Coronary artery (tissue), 2 donors: Measurements from ENCODE around the gene SFI1.
"Not testable (repeated sequence)": the region's sequence is repeated elsewhere in the genome, so short reads cannot be mapped to it uniquely, and the experiment has no call there.

Experiments
- DNase-seq: peaks from one replicate; pipeline ENCODE4 v3.0.0-alpha.2; 2017; ENCODE audit warnings: low spot score
- H3K27ac ChIP-seq, 2 donors: fragments of 200-600 bp; sonication (generic); one replicate each; pipeline ENCODE4 v1.5.1; 2016 to 2019
- H3K4me3 ChIP-seq: fragments of 200-600 bp; sonication (generic); 2 replicates; pipeline ENCODE4 v1.5.1; 2016; ENCODE audit warnings: mild to moderate bottlenecking, moderate library complexity
- TF ChIP-seq, protein P1 (sequence below): fragments of 200-600 bp; sonication (generic); IDR thresholded peaks from one replicate; pipeline ENCODE4 v1.5.1; 2019; ENCODE audit warnings: antibody characterized with exemption

Gene SFI1

DNA sequence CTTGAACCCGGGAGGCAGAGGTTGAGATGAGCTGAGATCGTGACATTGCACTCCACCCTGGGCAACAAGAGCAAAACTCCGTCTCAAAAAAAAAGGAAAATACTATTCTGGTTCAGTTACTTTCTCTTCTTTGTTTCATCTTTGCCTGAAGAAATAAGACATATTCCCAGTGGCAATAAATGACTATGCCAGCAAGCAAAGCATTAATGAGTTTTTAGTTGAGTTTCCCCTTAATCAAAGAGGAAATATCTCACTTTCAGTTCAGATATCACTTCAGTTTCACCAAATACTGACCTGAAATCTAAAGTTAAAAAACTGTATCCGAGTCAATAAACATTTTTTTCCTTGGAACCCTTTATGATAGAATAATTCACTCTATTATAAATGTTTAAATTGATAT, 155.3 kb downstream of the SFI1 start:
- Histone ChIP-seq H3K4me3 (no peak overlapping the region), H3K27ac (no peak overlapping the region)
- DNase-seq, result no peak
- TF ChIP-seq, protein P1, sequence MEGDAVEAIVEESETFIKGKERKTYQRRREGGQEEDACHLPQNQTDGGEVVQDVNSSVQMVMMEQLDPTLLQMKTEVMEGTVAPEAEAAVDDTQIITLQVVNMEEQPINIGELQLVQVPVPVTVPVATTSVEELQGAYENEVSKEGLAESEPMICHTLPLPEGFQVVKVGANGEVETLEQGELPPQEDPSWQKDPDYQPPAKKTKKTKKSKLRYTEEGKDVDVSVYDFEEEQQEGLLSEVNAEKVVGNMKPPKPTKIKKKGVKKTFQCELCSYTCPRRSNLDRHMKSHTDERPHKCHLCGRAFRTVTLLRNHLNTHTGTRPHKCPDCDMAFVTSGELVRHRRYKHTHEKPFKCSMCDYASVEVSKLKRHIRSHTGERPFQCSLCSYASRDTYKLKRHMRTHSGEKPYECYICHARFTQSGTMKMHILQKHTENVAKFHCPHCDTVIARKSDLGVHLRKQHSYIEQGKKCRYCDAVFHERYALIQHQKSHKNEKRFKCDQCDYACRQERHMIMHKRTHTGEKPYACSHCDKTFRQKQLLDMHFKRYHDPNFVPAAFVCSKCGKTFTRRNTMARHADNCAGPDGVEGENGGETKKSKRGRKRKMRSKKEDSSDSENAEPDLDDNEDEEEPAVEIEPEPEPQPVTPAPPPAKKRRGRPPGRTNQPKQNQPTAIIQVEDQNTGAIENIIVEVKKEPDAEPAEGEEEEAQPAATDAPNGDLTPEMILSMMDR, result no peak

DNA sequence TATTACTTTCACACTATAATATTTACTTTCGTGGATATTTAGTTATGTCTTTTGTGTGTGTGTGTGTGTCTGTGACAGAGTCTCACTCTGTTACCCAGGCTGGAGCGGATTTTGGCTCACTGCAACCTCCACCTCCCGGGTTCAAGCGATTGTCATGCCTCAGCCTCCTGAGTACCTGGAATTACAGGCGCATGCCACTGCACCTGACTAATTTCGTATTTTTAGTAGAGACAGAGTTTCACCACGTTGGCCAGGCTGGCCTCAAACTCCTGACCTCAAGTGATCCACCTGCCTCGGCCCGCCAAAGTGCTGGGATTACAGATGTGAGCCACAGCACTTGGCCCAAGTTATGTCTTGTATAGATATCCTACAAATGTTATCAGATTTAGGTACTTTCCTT, 155.8 kb downstream of the SFI1 start:
- Histone ChIP-seq H3K4me3 (no peak overlapping the region), H3K27ac (no peak overlapping the region)
- DNase-seq, result no peak
- TF ChIP-seq, protein P1, result no peak

DNA sequence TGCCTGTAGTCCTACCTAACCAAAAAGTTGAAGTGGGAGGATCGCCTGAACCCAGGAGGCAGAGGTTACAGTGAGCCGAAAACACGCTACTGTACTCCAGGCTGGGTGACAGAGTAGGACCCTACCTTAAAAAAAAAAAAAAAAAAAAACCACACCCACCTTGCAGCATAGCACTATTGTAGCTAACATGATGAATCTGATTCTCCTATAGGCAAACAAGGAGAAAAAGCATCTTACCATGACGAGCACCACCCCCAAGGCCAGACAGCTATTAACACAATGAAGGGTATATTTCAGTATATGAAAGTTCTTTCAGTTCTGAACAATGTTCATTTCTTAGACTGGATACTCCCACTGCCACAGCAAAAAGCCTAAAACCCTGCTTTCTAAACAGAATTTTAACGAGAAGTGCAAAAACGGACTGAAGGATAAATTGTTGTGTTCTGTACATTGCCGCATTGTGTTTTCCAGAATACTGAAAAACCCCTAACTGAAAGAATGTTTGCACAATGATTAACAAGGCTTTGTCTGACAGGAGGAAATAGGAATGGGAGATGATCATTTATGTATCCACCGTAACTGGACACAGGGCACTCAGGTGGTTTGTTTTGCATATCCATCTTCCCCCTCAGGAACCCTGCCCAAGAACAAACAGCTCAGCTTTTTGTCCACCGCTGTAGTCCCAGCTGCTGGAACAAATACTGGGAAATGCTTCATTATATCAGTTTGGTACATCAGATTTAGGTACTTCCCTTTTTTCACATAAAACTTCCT, 156.8 kb downstream of the SFI1 start:
- Histone ChIP-seq H3K27ac (no peak overlapping the region), H3K4me3 (no peak overlapping the region)
- TF ChIP-seq, protein P1, result no peak
- DNase-seq, result no peak

DNA sequence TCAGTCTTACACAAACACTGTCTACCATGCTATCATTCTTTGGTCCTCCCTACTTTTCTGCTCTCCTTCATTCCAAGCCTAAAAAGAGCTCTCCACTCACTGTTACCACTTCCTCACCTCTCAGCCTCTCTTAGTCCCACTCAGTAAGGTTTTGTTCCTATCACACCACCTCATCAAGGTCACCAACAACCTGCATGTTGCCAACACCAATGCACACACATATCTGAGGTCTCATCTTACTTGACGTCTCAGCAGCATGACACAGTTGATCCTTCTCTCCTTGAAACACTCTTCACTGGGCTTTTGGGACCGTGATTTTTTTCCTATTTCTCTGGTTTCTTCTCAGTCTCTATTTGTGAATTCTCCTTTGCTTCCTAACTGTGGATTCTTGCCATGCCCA, 157.6 kb downstream of the SFI1 start:
- TF ChIP-seq, protein P1, result no peak
- no peak for DNase-seq
- Histone ChIP-seq H3K27ac (no peak overlapping the region), H3K4me3 (no peak overlapping the region)

DNA sequence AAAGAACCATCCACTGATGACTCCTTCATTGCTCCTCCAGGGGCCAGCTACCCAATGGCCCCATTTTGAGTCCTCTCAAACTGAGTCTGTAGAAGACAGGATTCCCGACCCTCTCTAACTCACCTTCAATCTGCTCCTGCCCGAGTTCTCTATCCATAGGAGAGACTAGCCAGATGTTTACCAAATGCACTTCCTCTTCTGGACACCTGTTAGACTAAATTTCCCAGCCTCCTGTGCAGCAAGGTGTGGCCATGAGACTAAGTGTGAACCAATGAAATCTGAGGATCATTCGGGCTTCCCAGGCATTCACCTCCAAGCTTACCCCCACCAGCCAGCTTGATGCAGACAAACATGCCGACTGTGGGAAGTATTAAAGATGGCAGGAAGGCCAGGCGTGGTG, 158.1 kb downstream of the SFI1 start:
- H3K27ac ChIP-seq, result no peak overlapping the region
- TF ChIP-seq, protein P1, result no peak
- DNase-seq, result no peak
- H3K4me3 ChIP-seq, result no peak overlapping the region

DNA sequence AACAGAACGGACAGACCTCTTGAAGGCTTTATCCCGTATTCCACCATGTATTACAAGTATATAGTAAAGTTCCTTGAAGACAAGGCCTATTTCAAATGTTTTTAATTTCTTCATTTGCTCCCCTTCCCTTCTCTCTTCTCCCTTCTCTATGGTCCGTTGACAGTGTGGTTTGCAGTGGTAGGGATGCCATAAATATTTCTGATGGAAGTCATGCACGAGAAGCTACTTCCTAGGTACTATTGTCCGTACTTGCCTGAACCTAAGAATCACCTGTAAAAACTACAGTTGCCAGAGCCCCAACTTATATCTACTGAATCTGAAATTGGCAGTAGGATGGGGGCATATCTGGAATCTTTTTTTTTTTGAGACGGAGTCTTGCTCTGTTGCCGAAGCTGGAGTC, 162.9 kb downstream of the SFI1 start:
- TF ChIP-seq, protein P1, result no peak
- H3K4me3 ChIP-seq, result no peak overlapping the region
- no peak for DNase-seq

DNA sequence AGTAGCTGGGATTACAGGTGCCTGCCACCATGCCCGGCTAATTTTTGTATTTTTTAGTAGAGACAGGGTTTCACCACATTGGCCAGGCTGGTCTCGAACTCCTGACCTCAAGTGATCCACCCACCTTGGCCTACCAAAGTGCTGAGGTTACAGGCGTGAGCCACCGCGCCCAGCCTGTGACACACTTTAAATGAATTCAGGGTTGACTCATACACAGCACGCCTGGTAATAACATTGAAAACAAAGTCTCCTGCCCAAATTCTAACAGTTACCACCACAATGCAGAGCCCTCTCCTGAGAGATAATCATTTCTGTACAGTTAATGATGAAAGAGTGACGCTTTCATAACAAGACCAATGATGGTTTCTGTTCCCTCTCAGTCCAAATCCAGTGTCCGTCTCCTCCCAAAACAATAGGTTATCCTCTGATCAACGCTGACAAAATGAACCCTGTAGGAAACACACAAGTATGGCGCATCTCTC, 164.6 kb downstream of the SFI1 start:
- not testable (repeated sequence) for DNase-seq, H3K27ac ChIP-seq
- H3K4me3 ChIP-seq, result peak overlapping the region; percentile 92

More for the DNA sequence above, 162.9 kb downstream of the SFI1 start:
- no peak overlapping the region for H3K27ac ChIP-seq
